GM03348 (cell line): ENCODE measurements around the gene ZC3H12D.
A peak's percentile ranks its signal among the peaks of the same experiment; 100 is the strongest.

Source experiments
- DNase-seq: peaks from one replicate; pipeline ENCODE4 v3.0.0; 2012; ENCODE audit warnings: low spot score

ZC3H12D gene

GRCh38 chr6:149414009-149414408, 70.8 kb downstream of the ZC3H12D start:
- no peak for DNase-seq

GRCh38 chr6:149410557-149410956, 74.3 kb downstream of the ZC3H12D start:
- DNase-seq, result no peak

- no peak for DNase-seq
These were observed 75.2 kb downstream of the ZC3H12D start for GRCh38 chr6:149409617-149410016.

GRCh38 chr6:149405823-149406765, 78.7 kb downstream of the ZC3H12D start:
- DNase-seq, result peak; percentile 33

GRCh38 chr6:149403534-149403933, 81.3 kb downstream of the ZC3H12D start:
- no peak for DNase-seq

GRCh38 chr6:149400050-149400449, 84.8 kb downstream of the ZC3H12D start, which contains the start of gene SUMO4:
SUMO4 (plus strand) TSS chr6:149400262; CDS start chr6:149400392, 130 bp downstream.
- no peak for DNase-seq

GRCh38 chr6:149397384-149397783, 87.4 kb downstream of the ZC3H12D start:
- no peak for DNase-seq
